ENCODE data around the gene NCOA4.
A peak's percentile ranks its signal among the peaks of the same experiment; 100 is the strongest.
"Not testable (repeated sequence)": the region's sequence is repeated elsewhere in the genome, so short reads cannot be mapped to it uniquely, and the experiment has no call there.

NCOA4 gene

DNA sequence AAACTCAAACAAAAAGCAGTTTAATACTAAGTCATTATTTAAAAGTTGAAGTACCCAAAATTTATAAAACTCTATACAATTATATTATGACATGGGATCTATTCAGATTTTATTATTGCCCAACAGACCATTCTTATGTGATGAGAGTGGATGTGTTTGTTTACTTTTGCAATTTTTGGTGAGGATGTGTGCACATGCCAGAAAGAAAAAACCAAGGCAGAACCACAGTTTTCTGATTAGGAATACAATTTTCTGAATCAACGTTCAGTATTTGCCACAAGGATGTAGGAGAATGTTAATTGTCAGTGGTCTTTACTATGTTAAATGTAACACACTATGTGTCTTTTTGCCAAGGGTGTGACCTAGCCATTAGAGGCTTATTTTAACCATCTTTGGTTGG is 49.1 kb downstream of the NCOA4 start:
- WGBS, 2 experiments (ENCODE audit: insufficient coverage in 2 of 2): no CpG with 5 or more reads among the region's 1 CpG
- not testable (repeated sequence) for H3K27ac ChIP-seq (ENCODE audit: low read depth, low read length, severe bottlenecking); H3K4me1 ChIP-seq (ENCODE audit: control insufficient read depth, insufficient read depth, low read length, poor library complexity, severe bottlenecking); H3K9me3 ChIP-seq (ENCODE audit: control insufficient read depth, low read length); H3K4me3 ChIP-seq (ENCODE audit: extremely low read depth, insufficient read depth, low read length, poor library complexity, severe bottlenecking)
- peaks cover 30% of the 10 kb centered on the region for H3K36me3 ChIP-seq (ENCODE audit: control insufficient read depth, insufficient read depth, low read length)

DNA sequence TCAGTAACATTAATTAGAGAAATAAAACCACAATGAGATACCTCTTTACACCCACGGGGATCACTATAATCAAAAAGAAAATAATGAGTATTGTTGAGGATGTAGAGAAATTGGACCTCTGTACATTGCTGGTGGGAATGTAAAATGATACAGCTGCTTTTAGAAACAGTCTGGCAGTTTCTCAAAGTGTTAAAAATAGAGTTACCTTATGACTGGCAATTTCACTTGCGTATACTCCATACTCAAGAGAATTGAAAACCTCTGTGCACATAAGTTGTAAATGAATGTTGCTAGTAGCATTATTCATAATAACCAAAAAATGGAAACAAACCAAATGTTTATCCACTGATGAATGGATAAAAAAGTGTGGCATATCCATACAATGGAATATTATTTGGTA is 51.9 kb downstream of the NCOA4 start:
- no CpG with 5 or more reads among the region's 2 CpGs for WGBS, 2 experiments (ENCODE audit: insufficient coverage in 2 of 2)
- H3K27ac ChIP-seq (ENCODE audit: low read depth, low read length, severe bottlenecking); H3K4me3 ChIP-seq (ENCODE audit: extremely low read depth, insufficient read depth, low read length, poor library complexity, severe bottlenecking); H3K4me1 ChIP-seq (ENCODE audit: control insufficient read depth, insufficient read depth, low read length, poor library complexity, severe bottlenecking); H3K9me3 ChIP-seq (ENCODE audit: control insufficient read depth, low read length): not testable (repeated sequence)
- peaks cover 25% of the 10 kb centered on the region for H3K36me3 ChIP-seq (ENCODE audit: control insufficient read depth, insufficient read depth, low read length)

DNA sequence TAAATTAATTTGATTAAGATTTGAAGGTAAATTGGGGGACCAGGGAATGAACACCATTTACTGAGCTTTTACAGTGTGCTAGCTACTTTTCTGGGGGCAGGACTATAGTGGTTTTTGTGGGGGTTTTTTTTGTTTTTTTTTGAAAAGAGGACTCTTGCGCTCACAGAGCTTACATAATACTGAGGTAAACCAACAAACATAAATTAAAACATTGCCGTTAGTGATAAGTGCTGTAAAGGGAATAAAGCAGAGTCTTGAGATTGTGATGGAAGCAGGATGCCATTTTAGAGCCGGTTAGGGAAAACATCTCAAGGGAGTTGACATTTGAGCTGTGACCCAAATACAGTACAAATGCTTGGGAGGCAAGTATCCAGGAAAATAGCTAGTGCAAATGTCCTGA is 56.4 kb downstream of the NCOA4 start:
- H3K4me3 ChIP-seq (ENCODE audit: extremely low read depth, insufficient read depth, low read length, poor library complexity, severe bottlenecking); H3K4me1 ChIP-seq (ENCODE audit: control insufficient read depth, insufficient read depth, low read length, poor library complexity, severe bottlenecking); H3K9me3 ChIP-seq (ENCODE audit: control insufficient read depth, low read length); H3K27ac ChIP-seq (ENCODE audit: low read depth, low read length, severe bottlenecking): not testable (repeated sequence)
- H3K36me3 ChIP-seq (ENCODE audit: control insufficient read depth, insufficient read depth, low read length): peaks cover 19% of the 10 kb centered on the region
- 90 to 100% methylated on average over 1 to 2 of the region's 3 CpGs for WGBS, 2 experiments (ENCODE audit: insufficient coverage in 2 of 2)

DNA sequence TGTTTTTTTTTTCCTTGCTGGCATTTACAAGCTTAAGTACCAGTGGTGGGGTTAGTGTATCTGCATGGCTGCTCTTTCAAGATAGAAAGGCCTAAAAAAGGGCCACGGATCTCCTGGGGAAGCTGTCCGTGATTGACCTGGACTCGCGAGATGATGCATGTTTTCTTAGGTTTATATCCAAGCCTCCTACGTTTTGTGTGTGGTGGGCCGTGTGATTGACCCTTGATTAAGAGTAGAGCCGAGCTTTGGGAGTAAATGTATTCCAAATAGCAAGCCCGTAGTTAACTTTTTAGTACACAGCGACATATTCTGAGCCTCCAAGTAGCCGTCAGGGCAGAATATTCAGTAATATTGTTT is 57.6 kb downstream of the NCOA4 start:
- 0% methylated on average over 3 of the region's 10 CpGs for WGBS, 2 experiments (ENCODE audit: insufficient coverage in 2 of 2)
- Histone ChIP-seq H3K4me3 (ENCODE audit: extremely low read depth, insufficient read depth, low read length, poor library complexity, severe bottlenecking) (peak overlapping the region; percentile 51), H3K27ac (ENCODE audit: low read depth, low read length, severe bottlenecking) (peak overlapping the region; percentile 62), H3K36me3 (ENCODE audit: control insufficient read depth, insufficient read depth, low read length) (peaks cover 16% of the 10 kb centered on the region)
- H3K9me3 ChIP-seq (ENCODE audit: control insufficient read depth, low read length); H3K4me1 ChIP-seq (ENCODE audit: control insufficient read depth, insufficient read depth, low read length, poor library complexity, severe bottlenecking): not testable (repeated sequence)

DNA sequence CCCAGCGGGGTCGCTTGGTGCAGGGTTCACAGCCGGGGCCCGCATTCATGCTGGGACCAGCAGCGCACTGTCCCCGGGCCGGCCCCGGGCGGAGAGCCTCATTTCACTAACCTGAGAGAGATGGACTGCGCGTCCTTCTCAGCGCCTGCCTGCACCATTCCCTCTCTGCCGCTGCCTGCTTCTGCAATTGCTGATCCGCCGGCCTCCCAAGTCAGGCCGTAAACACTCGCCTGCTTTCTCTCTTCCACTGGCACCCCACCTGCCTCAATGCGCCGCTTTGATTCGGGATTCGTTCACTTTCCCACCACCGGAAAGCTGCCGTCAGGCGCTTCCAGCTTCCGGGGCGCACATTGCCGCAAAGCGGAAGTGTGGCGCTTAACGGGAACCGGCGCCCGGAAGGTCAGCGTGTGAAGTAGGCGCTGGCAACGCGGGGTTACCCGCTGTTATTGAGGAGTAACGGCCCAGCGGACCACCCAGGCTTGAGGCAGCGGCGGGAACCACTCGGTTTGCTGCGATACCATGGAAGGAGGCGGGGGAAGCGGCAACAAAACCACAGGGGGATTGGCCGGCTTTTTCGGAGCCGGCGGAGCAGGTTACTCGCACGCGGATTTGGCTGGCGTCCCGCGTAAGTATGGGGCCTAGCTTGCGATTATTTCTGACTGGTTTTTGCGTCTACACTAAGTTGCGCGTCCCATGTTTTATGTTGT is 58.2 kb downstream of the NCOA4 start, which contains the start of gene TIMM23:
Gene TIMM23, plus strand, starts transcription at position 384 of the 707 bp plus-strand sequence. Its CDS starts 136 bp downstream, at position 520.
- peak within 1 kb of the TSS; percentile 62 for H3K27ac ChIP-seq (ENCODE audit: low read depth, low read length, severe bottlenecking)
- H3K36me3 ChIP-seq (ENCODE audit: control insufficient read depth, insufficient read depth, low read length): peaks cover 10% of the 10 kb centered on the region
- 0% methylated on average over 36 of the region's 60 CpGs for WGBS, 2 experiments (ENCODE audit: insufficient coverage in 2 of 2)
- peak within 1 kb of the TSS; percentile 51 for H3K4me3 ChIP-seq (ENCODE audit: extremely low read depth, insufficient read depth, low read length, poor library complexity, severe bottlenecking)
- H3K4me1 ChIP-seq (ENCODE audit: control insufficient read depth, insufficient read depth, low read length, poor library complexity, severe bottlenecking); H3K9me3 ChIP-seq (ENCODE audit: control insufficient read depth, low read length): not testable (repeated sequence)

DNA sequence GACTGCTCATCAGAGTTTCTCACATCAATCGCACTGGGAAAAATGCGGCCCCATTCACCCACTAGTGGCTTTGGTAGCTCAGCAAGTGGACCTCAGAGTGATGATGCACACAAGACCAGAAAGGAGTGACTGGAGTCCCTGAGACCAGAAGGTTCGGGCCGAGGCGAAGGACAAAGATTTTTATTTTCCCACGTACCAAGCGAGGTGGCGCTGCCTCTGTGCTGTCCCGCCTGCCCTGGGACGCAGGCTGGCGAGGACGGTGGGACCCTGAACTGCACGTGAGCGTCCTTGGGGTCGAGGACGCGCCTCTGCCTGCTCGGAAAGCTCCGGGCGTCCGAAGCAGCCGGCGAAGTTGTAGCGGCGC is 58.7 kb downstream of the NCOA4 start:
- not testable (repeated sequence) for H3K9me3 ChIP-seq (ENCODE audit: control insufficient read depth, low read length); H3K4me1 ChIP-seq (ENCODE audit: control insufficient read depth, insufficient read depth, low read length, poor library complexity, severe bottlenecking); H3K36me3 ChIP-seq (ENCODE audit: control insufficient read depth, insufficient read depth, low read length); H3K27ac ChIP-seq (ENCODE audit: low read depth, low read length, severe bottlenecking)
- WGBS, 2 experiments (ENCODE audit: insufficient coverage in 2 of 2): 0% methylated on average over 4 to 18 of the region's 25 CpGs
- H3K4me3 ChIP-seq (ENCODE audit: extremely low read depth, insufficient read depth, low read length, poor library complexity, severe bottlenecking): peak overlapping the region; percentile 51

DNA sequence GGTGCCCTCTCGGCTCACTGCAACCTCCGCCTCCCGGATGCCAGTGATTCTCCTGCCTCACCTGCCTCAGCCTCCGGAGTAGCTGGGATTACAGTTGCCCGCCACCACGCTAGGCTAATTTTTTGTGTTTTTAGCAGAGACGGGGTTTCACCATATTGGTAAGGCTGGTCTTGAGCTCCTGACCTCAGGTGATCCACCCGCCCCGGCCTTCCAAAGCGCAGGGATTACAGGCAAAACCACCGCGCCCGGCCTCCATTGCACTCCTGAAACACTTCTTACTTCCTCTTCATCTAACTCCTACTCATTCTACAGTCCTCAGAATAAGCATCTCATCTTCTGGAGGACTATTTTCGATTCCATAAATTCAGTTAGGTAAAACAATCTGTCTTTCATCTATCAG is 59.4 kb downstream of the NCOA4 start:
- H3K4me1 ChIP-seq (ENCODE audit: control insufficient read depth, insufficient read depth, low read length, poor library complexity, severe bottlenecking); H3K9me3 ChIP-seq (ENCODE audit: control insufficient read depth, low read length); H3K27ac ChIP-seq (ENCODE audit: low read depth, low read length, severe bottlenecking); H3K36me3 ChIP-seq (ENCODE audit: control insufficient read depth, insufficient read depth, low read length): not testable (repeated sequence)
- WGBS, 2 experiments (ENCODE audit: insufficient coverage in 2 of 2): 63 to 68% methylated on average over 7 to 9 of the region's 14 CpGs
- H3K4me3 ChIP-seq (ENCODE audit: extremely low read depth, insufficient read depth, low read length, poor library complexity, severe bottlenecking): peak overlapping the region; percentile 51

DNA sequence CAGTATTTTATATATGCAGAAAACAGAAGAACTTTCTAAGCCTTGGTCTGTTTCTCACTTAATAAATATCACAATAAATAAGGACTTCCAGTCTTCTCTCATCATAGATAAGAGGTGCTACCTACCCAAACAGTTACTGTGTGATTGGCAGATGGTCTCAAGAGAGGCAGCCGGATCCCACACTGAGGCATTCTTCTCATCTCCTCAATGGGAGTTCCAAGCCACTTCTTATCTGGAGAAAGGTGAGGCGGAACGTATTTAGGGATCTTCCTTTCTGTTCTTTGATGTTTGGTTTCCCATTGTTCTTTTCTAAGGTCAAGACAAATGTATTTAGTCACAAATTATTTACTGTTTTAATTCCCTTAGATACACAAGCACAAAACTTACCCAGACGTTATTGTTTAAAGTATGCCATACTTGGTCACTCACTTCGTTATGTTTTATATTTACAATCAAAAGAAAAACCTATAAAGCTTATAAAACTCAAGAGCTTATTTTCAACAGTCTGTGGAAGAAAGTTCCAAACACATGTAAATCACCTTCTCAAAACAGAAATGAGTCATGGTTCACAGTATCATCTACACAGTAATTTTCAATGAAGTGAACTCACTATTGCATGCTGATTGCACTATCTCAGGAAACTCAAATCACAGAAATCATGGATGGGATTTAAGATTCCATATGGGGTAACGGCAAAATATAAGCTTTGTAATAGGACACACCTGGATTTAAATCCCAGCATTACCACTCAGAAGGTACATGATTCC is 67.6 kb downstream of the NCOA4 start:
- not testable (repeated sequence) for H3K4me1 ChIP-seq (ENCODE audit: control insufficient read depth, insufficient read depth, low read length, poor library complexity, severe bottlenecking); H3K27ac ChIP-seq (ENCODE audit: low read depth, low read length, severe bottlenecking); H3K36me3 ChIP-seq (ENCODE audit: control insufficient read depth, insufficient read depth, low read length); H3K9me3 ChIP-seq (ENCODE audit: control insufficient read depth, low read length); H3K4me3 ChIP-seq (ENCODE audit: extremely low read depth, insufficient read depth, low read length, poor library complexity, severe bottlenecking)
- WGBS, 2 experiments (ENCODE audit: insufficient coverage in 2 of 2): no CpG with 5 or more reads among the region's 6 CpGs

DNA sequence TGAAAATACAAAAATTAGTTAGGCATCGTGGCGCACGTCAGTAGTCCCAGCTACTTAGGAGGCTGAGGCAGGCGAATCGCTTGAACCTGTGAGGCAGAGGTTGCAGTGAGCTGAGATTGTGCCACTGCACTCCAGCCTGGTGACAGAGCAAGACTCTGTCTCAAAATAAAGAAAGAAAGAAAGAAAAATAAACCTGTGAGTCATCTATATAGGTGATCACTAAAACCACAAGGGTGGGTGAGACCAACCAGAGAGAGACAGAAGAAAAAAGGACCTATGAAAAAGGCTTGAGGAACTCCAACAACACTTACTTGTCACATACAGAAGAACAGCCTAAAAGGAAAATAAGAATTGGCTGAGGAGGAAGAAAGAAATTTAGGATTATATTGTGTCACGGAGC is 72.5 kb downstream of the NCOA4 start:
- H3K4me1 ChIP-seq (ENCODE audit: control insufficient read depth, insufficient read depth, low read length, poor library complexity, severe bottlenecking); H3K27ac ChIP-seq (ENCODE audit: low read depth, low read length, severe bottlenecking); H3K36me3 ChIP-seq (ENCODE audit: control insufficient read depth, insufficient read depth, low read length); H3K4me3 ChIP-seq (ENCODE audit: extremely low read depth, insufficient read depth, low read length, poor library complexity, severe bottlenecking); H3K9me3 ChIP-seq (ENCODE audit: control insufficient read depth, low read length): not testable (repeated sequence)
- 97 to 100% methylated on average over 5 of the region's 6 CpGs for WGBS, 2 experiments (ENCODE audit: insufficient coverage in 2 of 2)

DNA sequence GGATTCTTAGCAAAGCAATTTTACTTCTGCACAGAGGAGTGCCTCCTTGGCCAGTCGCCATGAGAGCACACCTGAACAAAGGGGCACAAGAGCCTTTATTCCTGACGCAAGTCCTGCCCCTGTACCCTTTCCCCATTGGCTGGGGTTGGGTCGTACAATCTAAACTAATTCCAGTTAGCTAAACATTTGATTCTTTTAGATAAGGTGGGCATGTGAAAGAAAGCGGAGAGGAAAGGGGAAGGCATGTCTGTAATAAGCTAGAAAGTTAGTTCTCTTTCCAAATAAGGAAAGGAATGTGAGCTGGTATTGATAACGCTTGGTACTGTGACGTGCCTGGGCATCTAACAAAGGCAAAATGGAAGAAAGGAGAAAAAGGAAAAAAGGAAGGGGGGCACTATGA is 73.8 kb downstream of the NCOA4 start:
- no CpG with 5 or more reads among the region's 6 CpGs for WGBS, 2 experiments (ENCODE audit: insufficient coverage in 2 of 2)
- not testable (repeated sequence) for H3K4me1 ChIP-seq (ENCODE audit: control insufficient read depth, insufficient read depth, low read length, poor library complexity, severe bottlenecking); H3K27ac ChIP-seq (ENCODE audit: low read depth, low read length, severe bottlenecking); H3K4me3 ChIP-seq (ENCODE audit: extremely low read depth, insufficient read depth, low read length, poor library complexity, severe bottlenecking); H3K36me3 ChIP-seq (ENCODE audit: control insufficient read depth, insufficient read depth, low read length); H3K9me3 ChIP-seq (ENCODE audit: control insufficient read depth, low read length)
